HCT116 (cell line): ENCODE data around the gene SLC22A12. TPM values are rescaled to one million over a fixed set of nuclear protein-coding genes. Genes with fewer than 3 reads are reported as not detected.

Source experiments
- ATAC-seq: fragments of 200-7000 bp; cut with Tn5 transposase; 2 replicates; pipeline ENCODE4 v1.9.1; 2020; ENCODE audit warnings: mild to moderate bottlenecking, moderate library complexity
- BruUV-seq: library from RNA; stranded (reverse); fragments of 400-500 nt; replicated peaks from 2 replicates; lab custom pipeline; 2021; lab: Mats Ljungman, UMichigan
- CTCF ChIA-PET: fragments of 300-600 bp; sonication (Branson Sonifier 250); formaldehyde crosslinking; loops from one replicate; lab custom pipeline; 2021; ENCODE audit warnings: antibody characterized with exemption; lab: Charles Lee
- POLR2A ChIA-PET: fragments of 300-600, 350-600 bp; sonication (Branson Sonifier 250); formaldehyde crosslinking; loops from one replicate; lab custom pipeline; 2021; ENCODE audit warnings: antibody characterized with exemption; lab: Charles Lee
- RAD21 ChIA-PET, 2 experiments: fragments of 300-600 bp; sonication (Branson Sonifier 250); formaldehyde crosslinking; loops; one replicate each; lab custom pipeline; 2023; ENCODE audit warnings: low total read pairs in 2 of 2; ENCODE audit not compliant: uncharacterized antibody in 2 of 2, unreplicated experiment in 2 of 2, low non-redundant PET in 1 of 2; lab: Charles Lee
- DNase-seq: peaks from one replicate; pipeline ENCODE4 v3.0.0-alpha.2; 2010; ENCODE audit warnings: low read depth, low spot score
- H2AFZ ChIP-seq: fragments of 200-600 bp; shearing (Covaris generic), sonication (generic); 2 replicates; pipeline ENCODE4 v1.6.1; 2017; ENCODE audit warnings: low read depth, mixed run types, mixed read lengths, antibody characterized with exemption, low read length; ENCODE audit not compliant: poor library complexity, severe bottlenecking
- H3K27ac ChIP-seq: 2 replicates; pipeline ENCODE4 v1.5.1; 2012; ENCODE audit warnings: low read depth, low read length
- H3K27me3 ChIP-seq: fragments of 200-600 bp; sonication (generic); 2 replicates; pipeline ENCODE4 v1.6.1; 2016; ENCODE audit warnings: mixed run types, low read length, mixed read lengths; ENCODE audit not compliant: insufficient read depth
- H3K36me3 ChIP-seq, 2 experiments: fragments of 200-500 bp in 1 of 2; fragments of 200-600 bp in 1 of 2; sonication (Bioruptor generic) in 1 of 2; sonication (generic) in 1 of 2; 2 replicates each; pipeline versions ENCODE4 v1.5.1 to v1.6.1; 2014 to 2016; ENCODE audit warnings: low read length in 2 of 2, inconsistent platforms in 1 of 2, mixed read lengths in 1 of 2, mixed run types in 1 of 2; ENCODE audit not compliant: insufficient read depth in 2 of 2, control insufficient read depth in 1 of 2
- H3K4me1 ChIP-seq, 2 experiments: fragments of 200-600 bp in 1 of 2; sonication (generic) in 1 of 2; 2 replicates each; pipeline versions ENCODE4 v1.5.1 to v1.6.1; 2012 to 2017; ENCODE audit warnings: low read length in 2 of 2, inconsistent platforms in 1 of 2, mild to moderate bottlenecking in 1 of 2, mixed read lengths in 1 of 2, mixed run types in 1 of 2, moderate library complexity in 1 of 2; ENCODE audit not compliant: insufficient read depth in 2 of 2, control insufficient read depth in 1 of 2
- H3K4me2 ChIP-seq: fragments of 200-600 bp; sonication (generic); 2 replicates; pipeline ENCODE4 v1.6.1; 2017; ENCODE audit warnings: mixed run types, low read length, mixed read lengths
- H3K4me3 ChIP-seq, 2 experiments: fragments of 200-600 bp in 1 of 2; sonication (generic) in 1 of 2; replicated peaks in 1 of 2; 2 replicates each; pipeline ENCODE4 v1.5.1; 2011 to 2016; ENCODE audit warnings: low read length in 2 of 2, control low read depth in 1 of 2, low read depth in 1 of 2, mild to moderate bottlenecking in 1 of 2, mixed read lengths in 1 of 2, mixed run types in 1 of 2
- H3K79me2 ChIP-seq: fragments of 200-600 bp; sonication (generic); 2 replicates; pipeline ENCODE4 v1.6.1; 2017; ENCODE audit warnings: mild to moderate bottlenecking, mixed run types, low read length, moderate library complexity, mixed read lengths; ENCODE audit not compliant: insufficient read depth
- H3K9ac ChIP-seq: fragments of 200-600 bp; sonication (generic); 2 replicates; pipeline ENCODE4 v1.6.1; 2016; ENCODE audit warnings: low read length, mixed read lengths
- H3K9me2 ChIP-seq: fragments of 200-600 bp; sonication (generic), shearing (Covaris generic); 2 replicates; pipeline ENCODE4 v1.6.1; 2017; ENCODE audit warnings: mixed run types, mild to moderate bottlenecking, moderate library complexity; ENCODE audit not compliant: insufficient read depth
- H3K9me3 ChIP-seq, 2 experiments: fragments of 200-500 bp in 1 of 2; fragments of 200-600 bp in 1 of 2; sonication (Bioruptor generic) in 1 of 2; sonication (generic) in 1 of 2; 2 replicates each; pipeline ENCODE4 v1.6.1; 2014 to 2017; ENCODE audit warnings: low read length in 2 of 2, mixed read lengths in 2 of 2, inconsistent platforms in 1 of 2, low read depth in 1 of 2, mild to moderate bottlenecking in 1 of 2, mixed run types in 1 of 2, moderate library complexity in 1 of 2; ENCODE audit not compliant: control insufficient read depth in 1 of 2, insufficient read depth in 1 of 2
- H4K20me1 ChIP-seq: fragments of 200-600 bp; sonication (generic), shearing (Covaris generic); 2 replicates; pipeline ENCODE4 v1.6.1; 2017; ENCODE audit warnings: mixed run types, mild to moderate bottlenecking, moderate library complexity; ENCODE audit not compliant: insufficient read depth
- ATF3 ChIP-seq: IDR thresholded peaks from 2 replicates; pipeline ENCODE4 v1.6.1; 2012
- CBX3 ChIP-seq: IDR thresholded peaks from 2 replicates; pipeline ENCODE4 v1.6.1; 2012; ENCODE audit warnings: low read depth
- CEBPB ChIP-seq: IDR thresholded peaks from 2 replicates; pipeline ENCODE4 v1.6.1; 2012; ENCODE audit warnings: low read depth
- CTCF ChIP-seq, 3 experiments: fragments of 200-600 bp in 1 of 3; sonication (generic) in 1 of 3; IDR thresholded peaks in 2 of 3; conservative IDR thresholded peaks in 1 of 3; 2 replicates each; pipeline ENCODE4 v1.5.1; 2012 to 2017; ENCODE audit warnings: low read depth in 2 of 3, low read length in 2 of 3, antibody characterized with exemption in 1 of 3, borderline replicate concordance in 1 of 3, control low read depth in 1 of 3, mild to moderate bottlenecking in 1 of 3, mixed read lengths in 1 of 3, mixed run types in 1 of 3, moderate library complexity in 1 of 3; ENCODE audit not compliant: insufficient read depth in 1 of 3
- EGR1 ChIP-seq: IDR thresholded peaks from 2 replicates; pipeline ENCODE4 v1.6.1; 2012; ENCODE audit warnings: low read depth
- ELF1 ChIP-seq: IDR thresholded peaks from 2 replicates; pipeline ENCODE4 v1.6.1; 2012; ENCODE audit warnings: low read depth, borderline replicate concordance
- EZH2phosphoT487 ChIP-seq: fragments of 200-600 bp; IDR thresholded peaks from 2 replicates; pipeline ENCODE4 v1.6.1; 2018; ENCODE audit warnings: antibody characterized with exemption, borderline replicate concordance
- FOSL1 ChIP-seq: IDR thresholded peaks from 2 replicates; pipeline ENCODE4 v1.6.1; 2012; ENCODE audit warnings: low read depth
- JUND ChIP-seq: IDR thresholded peaks from 2 replicates; pipeline ENCODE4 v1.6.1; 2012
- POLR2AphosphoS5 ChIP-seq: IDR thresholded peaks from 2 replicates; pipeline ENCODE4 v1.6.1; 2011; ENCODE audit warnings: mild to moderate bottlenecking, low read depth, low read length, moderate library complexity
- RAD21 ChIP-seq: IDR thresholded peaks from 2 replicates; pipeline ENCODE4 v1.6.1; 2012; ENCODE audit warnings: low read depth, mild to moderate bottlenecking
- REST ChIP-seq: IDR thresholded peaks from 2 replicates; pipeline ENCODE4 v1.6.1; 2012; ENCODE audit warnings: low read depth
- SIN3A ChIP-seq: IDR thresholded peaks from 2 replicates; pipeline ENCODE4 v1.6.1; 2012; ENCODE audit warnings: low read depth
- SRF ChIP-seq: IDR thresholded peaks from 2 replicates; pipeline ENCODE4 v1.6.1; 2012; ENCODE audit warnings: low read depth
- TCF7L2 ChIP-seq: IDR thresholded peaks from 2 replicates; pipeline ENCODE4 v1.7.0; 2011; ENCODE audit warnings: borderline replicate concordance, inconsistent platforms; ENCODE audit not compliant: insufficient read depth, insufficient read length; ENCODE audit errors: extremely low read depth
- YY1 ChIP-seq: IDR thresholded peaks from 2 replicates; pipeline ENCODE4 v1.6.1; 2011; ENCODE audit warnings: low read length, low read depth, moderate library complexity, mild to moderate bottlenecking; ENCODE audit not compliant: insufficient replicate concordance; ENCODE audit errors: extremely low read depth
- ZBTB33 ChIP-seq: IDR thresholded peaks from 2 replicates; pipeline ENCODE4 v1.6.1; 2011; ENCODE audit warnings: mild to moderate bottlenecking, low read length, moderate library complexity; ENCODE audit not compliant: insufficient replicate concordance; ENCODE audit errors: extremely low read depth
- ZFX ChIP-seq: fragments of 450-650 bp; IDR thresholded peaks from 2 replicates; pipeline ENCODE4 v1.6.1; 2017
- intact Hi-C: fragments of 100-400 bp; cut with micrococcal nuclease; formaldehyde crosslinking; loops from 2 replicates; pipeline ENCODE4 v1.10.0; 2022
- total RNA-seq: library from RNA; stranded (reverse); gene quantifications from one replicate; pipeline ENCODE4 v1.2.1, GENCODE V29; 2021; ENCODE audit not compliant: unreplicated experiment

Gene SLC22A12
- total RNA-seq, 1 experiment from 2014 or later, result not detected

GRCh38 chr11:64609436-64610047 lies 18.5 kb downstream of the SLC22A12 start (continued):
- TF ChIP-seq CTCF (IDR thresholded peaks at IDR 0.05 in 2 of 3, conservative IDR thresholded peaks at IDR 0.05 in 1 of 3; ENCODE audit: borderline replicate concordance in 1 of 3, insufficient read depth in 1 of 3, low read depth in 2 of 3, low read length in 2 of 3) (no peak), JUND (no peak), EGR1 (no peak), ZBTB33 (no peak), CBX3 (no peak), YY1 (no peak), FOSL1 (no peak)
- TF ChIP-seq, all 23 proteins: peak for 0

GRCh38 chr11:64610596-64610995 lies 19.6 kb downstream of the SLC22A12 start:
- Histone ChIP-seq H4K20me1 (no peaks in the 10 kb centered on the region), H3K36me3 (no peaks in the 10 kb centered on the region), H3K9ac (no peak overlapping the region), H3K4me2 (no peak overlapping the region), H2AFZ (no peak overlapping the region)
- ChIA-PET RAD21 (no interaction called here), POLR2A (no interaction called here)
- BruUV-seq, result no TSS peak
- no peak for ATAC-seq
- TF ChIP-seq CEBPB (no peak), POLR2AphosphoS5 (no peak), ATF3 (no peak), SRF (no peak), TCF7L2 (no peak), RAD21 (no peak), EZH2phosphoT487 (no peak), YY1 (no peak), SIN3A (no peak), ZFX (no peak), JUND (no peak), ELF1 (no peak), FOSL1 (no peak), REST (no peak)
- TF ChIP-seq, all 23 proteins: peak for 0
- CTCF ChIA-PET, result interaction anchor here (1.1 kb wide), 1 partner anchor 78 kb away, joined by 3 read pairs; no protein-coding TSS in a partner anchor
- intact Hi-C loops, result no loop called here
- H3K4me1 ChIP-seq, result no peaks in the 10 kb centered on the region
- no peak overlapping the region for H3K27ac ChIP-seq
- H3K4me3 ChIP-seq, result no peak overlapping the region
- H3K79me2 ChIP-seq, result no peaks in the 10 kb centered on the region
- no peaks in the 10 kb centered on the region for H3K9me3 ChIP-seq
- DNase-seq, result no peak
- no peaks in the 10 kb centered on the region for H3K27me3 ChIP-seq
- H3K9me2 ChIP-seq, result no peaks in the 10 kb centered on the region
